OCI-LY1 (cell line): ENCODE measurements around the gene DMRT2.

Source experiments
- H2AFZ ChIP-seq: fragments of 200-600 bp; sonication (generic), shearing (Covaris generic); 2 replicates; pipeline ENCODE4 v1.6.0; 2014; ENCODE audit warnings: antibody characterized with exemption, mild to moderate bottlenecking, low read length
- H3F3A ChIP-seq: fragments of 200-600 bp; sonication (generic), shearing (Covaris generic); 2 replicates; pipeline ENCODE4 v1.6.0; 2014; ENCODE audit warnings: mild to moderate bottlenecking, antibody characterized with exemption, low read length, moderate library complexity; ENCODE audit not compliant: insufficient read depth
- H3K27ac ChIP-seq: fragments of 200-600 bp; sonication (generic); 2 replicates; pipeline ENCODE4 v1.5.1; 2014; ENCODE audit warnings: low read length, mixed run types, mild to moderate bottlenecking, low read depth; ENCODE audit not compliant: poor library complexity, severe bottlenecking
- H3K27me3 ChIP-seq: fragments of 200-600 bp; sonication (generic); 2 replicates; pipeline ENCODE4 v1.6.0; 2014; ENCODE audit warnings: antibody characterized with exemption, mild to moderate bottlenecking, low read length, moderate library complexity; ENCODE audit not compliant: insufficient read depth
- H3K36me3 ChIP-seq: fragments of 200-600 bp; sonication (generic); 2 replicates; pipeline ENCODE4 v1.6.1; 2014; ENCODE audit warnings: mild to moderate bottlenecking, antibody characterized with exemption, low read length, moderate library complexity, mixed read lengths; ENCODE audit not compliant: insufficient read depth
- H3K4me1 ChIP-seq: fragments of 200-600 bp; sonication (generic); 2 replicates; pipeline ENCODE4 v1.5.1; 2014; ENCODE audit warnings: mild to moderate bottlenecking, low read length, moderate library complexity; ENCODE audit not compliant: insufficient read depth, severe bottlenecking
- H3K4me2 ChIP-seq: fragments of 200-600 bp; sonication (generic), shearing (Covaris generic); 2 replicates; pipeline ENCODE4 v1.6.1; 2014; ENCODE audit warnings: low read length
- H3K4me3 ChIP-seq: fragments of 200-600 bp; sonication (generic); 2 replicates; pipeline ENCODE4 v1.5.1; 2014; ENCODE audit warnings: low read length, low read depth, mild to moderate bottlenecking, mixed read lengths; ENCODE audit not compliant: poor library complexity, severe bottlenecking
- H3K79me2 ChIP-seq: fragments of 200-600 bp; shearing (Covaris generic); 2 replicates; pipeline ENCODE4 v1.6.1; 2016; ENCODE audit warnings: mixed run types, low read length, mixed read lengths; ENCODE audit not compliant: insufficient read depth
- H3K9ac ChIP-seq: fragments of 200-600 bp; sonication (generic), shearing (Covaris generic); 2 replicates; pipeline ENCODE4 v1.6.1; 2014; ENCODE audit warnings: mild to moderate bottlenecking, low read length, mixed read lengths
- H3K9me2 ChIP-seq: fragments of 200-600 bp; sonication (generic), shearing (Covaris generic); 2 replicates; pipeline ENCODE4 v1.6.1; 2014; ENCODE audit warnings: low read depth, mild to moderate bottlenecking, low read length, mixed read lengths
- H3K9me3 ChIP-seq: fragments of 200-600 bp; shearing (Covaris generic); 2 replicates; pipeline ENCODE4 v1.6.1; 2014; ENCODE audit warnings: low read length, mixed read lengths
- H4K20me1 ChIP-seq: fragments of 200-600 bp; sonication (generic), shearing (Covaris generic); 2 replicates; pipeline ENCODE4 v1.6.0; 2016; ENCODE audit warnings: mild to moderate bottlenecking, low read length; ENCODE audit not compliant: insufficient read depth
- CTCF ChIP-seq: fragments of 200-600 bp; sonication (generic), shearing (Covaris generic); IDR thresholded peaks from 2 replicates; pipeline ENCODE4 v1.5.1; 2017; ENCODE audit warnings: mild to moderate bottlenecking, antibody characterized with exemption, low read length, moderate library complexity, mixed read lengths
- EZH2 ChIP-seq: fragments of 200-600 bp; sonication (generic), shearing (Covaris generic); IDR thresholded peaks from 2 replicates; pipeline ENCODE4 v1.8.0; 2017; ENCODE audit warnings: borderline replicate concordance, mixed run types, mild to moderate bottlenecking, antibody characterized with exemption, low read length, moderate library complexity, mixed read lengths

DMRT2 gene

GRCh38 chr9:1044643-1045042, 5.5 kb upstream of the DMRT2 start:
- H3K9ac ChIP-seq: no peak overlapping the region
- H3K9me2 ChIP-seq: no peaks in the 10 kb centered on the region
- H3K4me2 ChIP-seq: no peak overlapping the region
- no peaks in the 10 kb centered on the region for H3K4me1 ChIP-seq
- H3K27me3 ChIP-seq: no peaks in the 10 kb centered on the region
- no peaks in the 10 kb centered on the region for H4K20me1 ChIP-seq
- no peak overlapping the region for H3K4me3 ChIP-seq
- H3K36me3 ChIP-seq: no peaks in the 10 kb centered on the region
- TF ChIP-seq CTCF: no peak
- TF ChIP-seq EZH2: no peak
- no peaks in the 10 kb centered on the region for H3F3A ChIP-seq
- no peak overlapping the region for H3K27ac ChIP-seq
- H3K79me2 ChIP-seq: no peaks in the 10 kb centered on the region
- H2AFZ ChIP-seq: no peak overlapping the region
- H3K9me3 ChIP-seq: no peaks in the 10 kb centered on the region

- no peak overlapping the region for H3K27ac ChIP-seq
- no peaks in the 10 kb centered on the region for H3K27me3 ChIP-seq
- H3K9me3 ChIP-seq: no peaks in the 10 kb centered on the region
- no peak overlapping the region for H3K4me3 ChIP-seq
- TF ChIP-seq EZH2 (no peak), CTCF (no peak)
- no peaks in the 10 kb centered on the region for H3K79me2 ChIP-seq
- no peaks in the 10 kb centered on the region for H3K9me2 ChIP-seq
- H3K36me3 ChIP-seq: no peaks in the 10 kb centered on the region
- H3K9ac ChIP-seq: no peak overlapping the region
- H3K4me1 ChIP-seq: no peaks in the 10 kb centered on the region
- no peak overlapping the region for H2AFZ ChIP-seq
- H4K20me1 ChIP-seq: no peaks in the 10 kb centered on the region
- no peaks in the 10 kb centered on the region for H3F3A ChIP-seq
- no peak overlapping the region for H3K4me2 ChIP-seq
Measured at GRCh38 chr9:1046639-1047572, 3.3 kb upstream of the DMRT2 start.

GRCh38 chr9:1047591-1048230, 2.4 kb upstream of the DMRT2 start:
- H3K79me2 ChIP-seq: no peaks in the 10 kb centered on the region
- no peaks in the 10 kb centered on the region for H3K36me3 ChIP-seq
- no peaks in the 10 kb centered on the region for H3F3A ChIP-seq
- H3K4me2 ChIP-seq: peak overlapping the region; percentile 29; the same call in 1 of the 2 replicates
- H3K4me3 ChIP-seq: peak overlapping the region; percentile 26
- no peaks in the 10 kb centered on the region for H4K20me1 ChIP-seq
- H3K27ac ChIP-seq: no peak overlapping the region
- no peaks in the 10 kb centered on the region for H3K4me1 ChIP-seq
- H3K9ac ChIP-seq: no peak overlapping the region
- H3K9me2 ChIP-seq: no peaks in the 10 kb centered on the region
- H3K9me3 ChIP-seq: no peaks in the 10 kb centered on the region
- TF ChIP-seq EZH2: no peak
- TF ChIP-seq CTCF: no peak
- no peak overlapping the region for H2AFZ ChIP-seq
- no peaks in the 10 kb centered on the region for H3K27me3 ChIP-seq
